ENCODE measurements around the gene SRRM1.
A peak's percentile ranks its signal among the peaks of the same experiment; 100 is the strongest.
"Not testable (repeated sequence)": the region's sequence is repeated elsewhere in the genome, so short reads cannot be mapped to it uniquely, and the experiment has no call there.

The SRRM1 gene

DNA sequence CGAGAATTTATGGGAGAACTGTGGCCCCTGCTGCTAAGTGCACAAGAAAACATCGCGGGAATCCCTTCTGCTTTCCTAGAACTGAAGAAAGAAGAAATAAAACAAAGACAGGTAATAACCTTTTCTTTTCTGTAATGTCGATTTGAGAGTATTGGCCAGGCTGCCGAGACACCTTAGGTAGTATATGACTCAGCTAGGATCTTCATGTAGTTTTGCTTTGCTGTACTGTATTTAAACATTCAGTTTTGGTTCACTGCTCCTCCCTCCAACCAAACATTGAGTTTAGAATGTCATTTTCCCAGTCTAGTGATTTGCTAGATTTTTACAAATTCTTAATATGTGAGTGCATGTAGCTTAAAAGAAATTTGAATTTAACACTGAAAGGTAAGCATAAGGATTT, 5.8 kb downstream of the SRRM1 start:
- no peak for DNase-seq

DNA sequence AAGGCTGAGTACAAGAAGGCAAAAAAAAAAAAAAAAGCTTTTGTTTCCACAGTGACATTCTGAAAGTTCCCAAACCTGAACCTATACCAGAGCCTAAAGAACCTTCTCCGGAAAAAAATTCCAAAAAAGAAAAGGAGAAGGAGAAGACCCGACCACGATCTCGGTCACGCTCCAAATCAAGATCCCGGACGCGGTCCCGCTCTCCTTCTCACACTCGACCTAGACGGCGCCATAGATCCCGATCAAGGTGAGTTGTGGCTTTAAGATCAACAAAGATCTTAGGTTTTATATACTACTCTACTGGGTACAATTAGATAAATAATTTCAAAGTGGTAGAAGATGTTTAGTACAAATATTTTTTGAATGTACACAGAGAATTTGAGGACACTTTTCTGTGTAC, 9.3 kb downstream of the SRRM1 start:
- no peak for DNase-seq

DNA sequence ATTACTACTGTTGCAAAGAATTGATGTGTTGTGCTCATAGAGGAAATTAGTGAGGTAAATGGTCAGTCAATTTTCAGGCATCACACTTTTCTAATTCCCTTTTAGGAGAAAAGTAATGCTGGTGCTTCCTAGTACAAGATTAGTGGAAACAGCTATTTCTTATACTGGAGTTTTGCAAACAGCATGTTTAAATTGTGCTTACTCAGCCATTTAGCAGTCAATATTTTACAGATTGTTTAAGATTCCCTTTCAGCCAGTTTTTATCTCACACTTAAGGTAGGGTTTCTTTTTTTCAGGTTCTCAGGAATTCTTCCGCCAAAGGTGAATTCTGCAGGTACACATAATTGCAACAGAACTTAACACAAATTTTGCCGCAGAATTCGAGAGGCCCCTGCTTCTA, 10.9 kb downstream of the SRRM1 start:
- DNase-seq: no peak

DNA sequence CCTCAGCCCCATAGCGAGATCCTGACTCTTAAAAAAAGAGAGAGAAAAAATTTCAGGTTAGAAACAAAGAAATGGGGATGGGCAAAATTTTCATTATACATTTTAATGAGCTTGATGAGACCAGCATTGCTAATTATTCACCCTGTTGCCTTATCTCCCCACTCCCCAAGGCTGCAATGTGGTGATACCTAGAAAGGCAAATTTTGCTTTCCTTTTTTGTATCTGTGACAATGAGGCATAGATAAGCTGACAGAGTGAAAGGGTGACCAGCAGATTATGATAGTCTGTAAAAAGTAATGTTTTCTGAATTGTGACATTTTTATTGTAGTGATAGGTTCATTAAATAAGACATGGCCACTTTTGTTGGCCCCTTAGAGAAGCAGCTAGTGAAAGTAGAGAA, 12.9 kb downstream of the SRRM1 start:
- no peak for DNase-seq

DNA sequence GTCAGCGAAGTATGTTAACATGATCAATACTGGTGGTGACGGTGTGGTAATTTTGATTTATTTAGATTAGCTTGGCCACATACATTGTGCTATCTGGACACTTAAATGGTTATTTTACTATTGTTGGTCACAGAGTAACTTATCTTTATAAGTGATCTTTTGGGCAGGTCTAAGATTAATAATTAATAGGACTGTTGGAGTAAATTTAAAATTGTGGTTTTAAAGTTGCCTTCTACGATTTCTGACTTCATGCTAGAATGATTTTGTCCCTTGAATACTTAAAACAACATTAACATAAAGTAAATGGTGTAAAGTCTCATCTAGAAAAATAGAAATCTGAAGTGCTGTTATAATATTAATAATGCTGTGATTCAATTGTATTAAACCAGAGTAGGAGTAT, 14.7 kb downstream of the SRRM1 start:
- no peak for DNase-seq

DNA sequence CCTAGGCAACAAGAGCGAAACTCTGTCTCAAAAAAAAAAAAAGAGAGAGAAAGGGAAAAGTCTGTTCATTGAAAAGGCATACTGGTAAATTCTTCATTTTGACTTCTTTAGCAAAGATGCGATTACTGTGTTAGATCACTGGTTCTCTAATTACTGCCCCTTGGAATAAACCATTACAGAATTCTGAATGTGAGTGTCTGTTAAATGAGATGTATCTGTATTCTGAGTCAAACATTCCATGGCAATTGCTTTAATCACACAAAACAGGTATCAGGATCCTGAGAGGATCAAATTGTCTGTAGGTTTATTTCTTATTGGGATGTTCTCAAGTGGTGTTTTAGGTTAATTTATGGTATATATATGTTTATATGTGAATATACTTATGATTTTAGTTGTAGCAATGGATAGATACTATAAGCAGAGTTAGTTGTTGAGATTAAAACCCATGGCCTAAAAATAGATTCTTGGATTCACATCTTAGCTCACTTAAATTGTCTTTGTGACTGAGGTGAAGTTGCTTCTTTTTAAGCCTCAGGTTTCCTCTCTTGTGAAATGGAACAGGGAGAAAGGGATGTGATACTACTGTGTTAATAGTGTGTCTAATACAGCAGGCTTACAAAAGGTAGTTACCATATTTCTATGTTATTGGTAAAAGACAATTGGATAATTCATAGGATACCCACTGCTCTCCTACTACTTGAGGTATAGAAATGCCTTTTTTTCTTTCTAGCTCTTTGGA, 16.2 kb downstream of the SRRM1 start:
- no peak for DNase-seq

DNA sequence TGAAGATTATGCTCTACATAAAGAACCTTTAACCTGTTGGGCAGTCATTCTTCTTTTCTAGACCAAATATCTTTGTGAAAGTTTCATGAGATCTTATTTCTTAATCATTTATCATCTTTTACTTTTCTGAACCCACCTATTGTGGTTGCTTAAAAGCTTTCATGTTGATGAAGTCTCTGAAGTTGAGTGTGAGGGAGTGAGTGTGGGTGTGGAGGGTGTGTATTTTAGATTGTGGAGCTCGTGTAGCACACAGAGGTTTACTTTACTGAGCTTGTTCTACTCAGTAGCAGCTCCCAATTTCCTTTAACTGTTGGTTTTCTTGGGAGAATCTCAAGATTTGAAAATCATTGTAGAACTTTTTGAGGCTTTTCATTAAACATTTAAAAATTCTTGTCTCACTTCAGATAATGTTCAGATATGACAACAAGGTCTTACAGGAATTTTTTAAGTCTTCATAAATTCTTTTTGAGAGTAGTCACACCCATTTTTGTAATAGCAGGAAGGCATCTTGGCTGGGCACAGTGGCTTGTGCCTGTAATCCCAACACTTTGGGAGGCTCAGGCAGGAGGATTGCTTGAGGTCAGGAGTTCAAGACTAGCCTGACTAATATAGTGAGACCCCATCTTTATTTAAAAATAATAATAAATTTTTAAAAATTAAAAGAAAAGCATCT, 17.0 kb downstream of the SRRM1 start:
- DNase-seq: no peak

DNA sequence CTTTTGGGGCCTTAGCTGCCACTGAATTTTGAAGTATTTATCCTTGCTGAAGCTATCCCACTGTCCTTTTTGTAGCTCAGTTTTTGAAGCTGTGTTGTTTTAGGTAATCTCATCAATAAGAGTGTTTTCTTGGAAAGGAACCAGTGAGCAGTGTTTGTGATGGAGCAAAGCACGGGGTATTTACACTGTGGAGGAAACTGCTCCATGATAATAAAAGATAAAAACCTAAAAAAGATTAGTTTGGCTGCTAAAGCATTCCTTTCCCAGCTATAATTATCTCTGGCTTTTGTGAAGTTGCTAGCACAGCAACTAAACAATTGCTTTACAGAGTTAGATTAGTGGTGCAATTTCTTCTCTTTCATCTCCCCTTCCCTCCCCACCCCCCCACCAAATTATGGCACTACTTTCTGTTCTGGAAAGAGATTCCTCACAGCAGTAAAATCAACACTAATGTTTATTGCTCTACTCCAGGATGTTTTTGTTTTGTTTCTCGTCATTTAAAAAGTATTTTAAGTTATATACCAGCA, 21.5 kb downstream of the SRRM1 start:
- no peak for DNase-seq

DNA sequence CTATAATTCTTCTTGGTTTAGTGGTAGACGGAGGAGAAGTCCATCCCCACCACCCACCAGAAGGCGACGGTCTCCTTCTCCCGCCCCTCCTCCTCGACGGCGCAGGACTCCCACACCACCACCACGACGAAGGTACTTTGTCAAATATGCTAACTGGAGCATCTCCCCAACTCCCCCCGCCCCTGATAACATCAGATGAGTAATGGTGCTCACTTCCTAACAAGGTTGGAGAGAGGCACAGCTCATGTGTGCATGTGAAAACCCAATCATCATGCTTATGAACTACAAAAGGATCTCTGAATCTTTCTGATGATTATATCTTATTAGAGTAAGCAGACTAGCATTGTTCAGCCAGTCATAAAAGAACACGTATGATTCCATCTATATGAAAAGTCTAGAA, 23.7 kb downstream of the SRRM1 start:
- DNase-seq: no peak

DNA sequence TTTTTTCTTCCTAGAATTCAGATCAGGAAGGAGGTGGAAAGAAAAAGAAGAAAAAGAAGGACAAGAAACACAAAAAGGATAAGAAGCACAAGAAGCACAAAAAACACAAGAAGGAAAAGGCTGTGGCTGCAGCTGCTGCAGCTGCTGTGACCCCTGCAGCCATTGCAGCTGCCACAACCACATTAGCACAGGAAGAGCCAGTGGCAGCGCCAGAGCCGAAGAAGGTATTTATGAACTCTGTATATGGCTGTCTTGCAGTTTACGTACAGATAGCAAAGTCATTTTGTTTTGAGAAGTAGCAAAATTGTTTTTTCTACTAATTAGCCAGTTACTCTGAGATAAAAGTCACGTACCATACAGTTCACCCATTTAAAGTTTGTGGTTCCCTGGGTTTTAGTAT, 28.3 kb downstream of the SRRM1 start:
- not testable (repeated sequence) for DNase-seq

DNA sequence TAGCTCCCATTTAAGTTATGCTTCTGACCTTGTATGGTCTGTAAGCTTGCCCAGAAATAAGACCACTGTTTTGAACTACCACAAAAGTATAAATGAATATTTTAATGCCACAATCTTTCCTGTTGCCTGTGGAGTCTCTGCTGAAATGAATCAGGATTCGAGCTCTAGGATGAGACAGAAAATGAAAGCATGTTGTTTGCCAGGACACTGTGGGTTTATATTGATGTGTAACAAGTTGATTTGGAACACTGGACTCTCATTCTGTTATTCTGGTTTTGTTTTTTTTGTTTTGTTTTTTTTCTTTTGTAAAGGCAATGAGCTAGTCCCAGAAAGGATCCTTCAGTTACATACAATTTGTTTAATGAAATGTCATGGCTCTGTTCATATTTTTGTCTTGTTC, 29.6 kb downstream of the SRRM1 start:
- DNase-seq: not testable (repeated sequence)

DNA sequence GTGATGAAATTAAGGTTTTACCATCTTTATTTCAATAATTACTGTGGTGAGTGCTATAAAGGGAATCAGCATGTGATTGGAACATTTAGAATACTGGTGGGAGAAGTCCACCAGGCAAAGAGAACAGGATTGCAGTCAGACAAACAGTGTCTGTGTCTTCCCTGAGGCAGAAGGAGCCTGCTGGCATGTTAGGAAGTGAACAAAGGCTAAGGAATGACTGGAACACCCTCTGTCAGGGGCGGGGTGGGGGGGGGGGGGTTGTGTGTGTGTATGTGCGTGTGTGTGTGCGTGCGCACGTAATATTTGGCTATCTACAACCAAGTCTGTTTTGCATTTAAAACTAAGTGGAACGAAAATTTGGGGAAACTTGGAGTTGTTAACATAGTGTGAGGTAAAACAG, 30.2 kb downstream of the SRRM1 start:
- DNase-seq: peak; percentile 16

DNA sequence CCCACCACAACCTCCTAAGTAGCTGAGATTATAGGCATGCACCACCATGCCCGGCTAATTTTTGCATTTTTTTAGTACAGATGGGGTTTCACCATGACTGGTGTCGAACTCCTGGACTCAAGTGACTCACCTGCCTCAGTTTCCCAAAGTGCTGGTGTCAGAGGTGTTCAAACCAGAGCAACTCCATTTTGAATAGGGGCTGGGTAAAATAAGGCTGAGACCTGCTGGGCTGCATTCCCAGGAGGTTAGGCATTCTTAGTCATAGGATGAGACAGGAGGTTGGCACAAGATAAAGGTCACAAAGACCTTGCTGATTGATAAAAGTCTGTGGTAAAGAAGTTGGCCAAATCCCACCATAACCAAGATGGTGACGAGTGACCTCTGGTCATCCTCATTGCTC, 35.3 kb downstream of the SRRM1 start:
- not testable (repeated sequence) for DNase-seq

DNA sequence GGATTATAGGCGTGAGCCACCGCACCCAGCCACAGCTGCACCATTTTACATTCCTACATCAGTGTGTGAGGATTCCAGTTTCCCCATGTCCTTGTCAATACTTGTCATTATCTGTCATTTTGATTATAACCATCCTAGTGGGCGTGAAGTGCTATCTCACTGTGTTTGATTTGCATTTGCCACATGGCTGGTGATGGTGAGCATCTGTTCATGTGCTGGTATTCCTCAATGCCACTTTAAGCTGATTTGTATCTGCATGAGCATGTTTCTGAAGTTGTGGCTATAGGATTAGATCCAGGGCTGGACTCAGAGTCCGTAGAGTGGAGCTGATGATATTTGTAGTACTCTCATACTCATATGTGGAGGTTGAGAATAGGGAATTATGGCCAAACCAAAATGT, 36.6 kb downstream of the SRRM1 start:
- DNase-seq: no peak

DNA sequence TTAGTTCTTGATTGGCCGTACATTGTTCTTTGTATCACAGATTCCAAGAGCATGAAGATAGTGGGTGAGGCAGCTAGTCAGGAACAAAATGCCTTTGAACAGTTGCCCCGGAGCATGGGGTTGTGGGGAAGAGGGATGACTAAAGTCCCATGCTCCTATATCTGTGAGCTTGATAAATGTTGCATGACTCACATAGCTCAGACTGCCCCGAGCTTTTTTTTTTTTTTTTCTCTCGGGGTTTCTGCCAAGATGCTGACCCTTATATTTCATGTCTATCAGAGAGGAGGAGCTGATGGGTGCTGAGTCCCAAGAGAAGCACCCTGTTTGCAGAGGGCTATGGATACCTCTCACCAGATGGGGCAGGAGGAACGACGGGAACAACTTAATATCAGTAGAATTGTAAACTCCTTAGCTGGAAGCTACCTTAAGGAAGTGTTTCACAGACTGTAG, 40.6 kb downstream of the SRRM1 start:
- peak; percentile 95 for DNase-seq

DNA sequence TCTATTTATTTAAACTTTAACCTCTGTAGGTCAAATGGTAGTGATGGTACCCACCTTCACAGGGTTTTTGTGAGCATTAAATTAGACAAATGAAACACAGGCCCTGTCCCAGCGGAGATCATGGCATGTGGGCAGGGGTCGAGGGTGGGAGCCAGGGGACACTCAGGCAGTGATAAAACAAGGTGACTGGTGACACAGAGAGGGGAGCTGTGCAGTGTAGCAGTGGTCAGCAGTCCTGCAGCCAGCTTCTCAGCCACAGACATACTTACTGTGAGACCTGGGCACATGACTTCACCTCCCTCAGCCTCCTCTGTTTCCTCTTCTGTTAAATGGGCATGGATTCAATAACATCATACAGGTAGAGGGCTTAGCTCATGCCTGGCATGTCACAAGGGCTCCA, 44.9 kb downstream of the SRRM1 start:
- no peak for DNase-seq

DNA sequence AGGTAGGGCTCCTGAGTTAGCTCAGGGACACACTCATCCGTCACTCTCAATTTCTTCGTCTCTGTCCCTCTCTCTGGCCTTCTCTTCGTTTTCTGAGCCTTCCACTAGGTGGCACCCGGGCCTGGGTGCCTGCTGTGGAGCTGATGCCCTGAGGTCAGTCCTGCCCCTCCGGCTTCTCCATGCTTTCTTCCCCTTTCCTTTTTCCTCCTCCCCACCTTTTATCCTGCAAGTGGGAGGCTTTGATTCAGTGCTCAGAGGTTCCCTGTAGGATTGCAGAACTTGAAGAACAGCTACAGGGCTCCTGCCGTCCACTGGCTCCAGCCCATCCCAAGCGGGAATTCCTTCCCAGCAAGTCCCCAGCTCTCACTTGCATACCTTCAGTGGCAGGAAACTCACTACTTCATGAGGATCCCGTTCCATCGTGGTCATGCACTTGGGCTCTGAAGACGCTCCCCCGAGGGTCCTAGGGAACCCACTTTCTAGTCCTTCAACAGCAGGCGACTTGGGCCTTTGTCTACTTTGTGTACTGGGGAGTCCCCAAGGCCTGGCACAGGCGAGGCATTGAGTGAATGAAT, 45.6 kb downstream of the SRRM1 start:
- peak; percentile 65 for DNase-seq

DNA sequence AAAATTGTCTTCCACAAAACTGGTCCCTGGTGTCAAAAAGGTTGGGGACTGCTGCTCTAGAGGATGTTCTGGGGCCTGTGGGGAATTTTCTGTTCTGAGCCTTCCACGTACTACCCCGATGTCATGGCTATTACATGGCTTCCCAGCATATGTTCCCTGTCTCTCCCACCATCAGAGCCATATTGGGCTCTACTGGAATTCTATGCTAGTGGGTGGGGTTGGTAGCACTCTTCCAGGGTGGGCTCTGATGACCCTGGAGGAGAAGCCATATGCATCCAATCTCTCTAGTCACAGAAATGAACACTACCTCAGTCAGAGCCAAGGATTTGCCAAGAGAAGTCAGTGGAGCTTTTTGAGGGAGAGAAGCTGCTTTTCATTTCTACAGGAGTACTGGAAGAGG, 47.9 kb downstream of the SRRM1 start:
- DNase-seq: no peak

DNA sequence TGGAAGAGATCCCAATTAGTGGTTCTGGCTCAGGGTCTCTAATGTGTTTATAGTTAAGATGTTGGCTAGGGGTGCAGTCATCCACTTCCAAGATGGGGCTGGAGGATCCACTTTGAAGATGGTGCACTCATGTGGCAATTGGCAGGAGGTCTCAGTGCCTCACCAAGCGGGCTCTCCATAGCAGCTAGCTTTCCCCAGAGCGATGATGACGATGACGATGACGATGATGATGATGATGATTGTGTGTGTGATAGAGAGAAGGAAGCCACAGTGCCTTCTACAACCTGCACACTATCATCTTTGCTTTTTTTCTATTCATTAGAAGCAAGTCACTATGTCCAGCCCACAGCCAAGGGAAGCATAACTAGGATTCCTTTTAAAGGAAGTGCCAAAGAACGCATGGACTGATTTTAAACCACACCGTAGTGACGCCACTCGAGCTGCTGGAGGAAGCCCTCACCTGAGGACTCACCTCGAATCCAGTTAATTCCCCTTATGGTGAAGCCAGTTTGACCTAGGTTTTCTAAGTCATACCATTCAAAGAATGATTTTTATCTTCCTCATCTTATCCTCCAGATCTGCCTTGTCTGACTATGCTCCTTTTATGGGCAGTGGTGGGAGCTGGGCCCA, 49.4 kb downstream of the SRRM1 start:
- DNase-seq: no peak

DNA sequence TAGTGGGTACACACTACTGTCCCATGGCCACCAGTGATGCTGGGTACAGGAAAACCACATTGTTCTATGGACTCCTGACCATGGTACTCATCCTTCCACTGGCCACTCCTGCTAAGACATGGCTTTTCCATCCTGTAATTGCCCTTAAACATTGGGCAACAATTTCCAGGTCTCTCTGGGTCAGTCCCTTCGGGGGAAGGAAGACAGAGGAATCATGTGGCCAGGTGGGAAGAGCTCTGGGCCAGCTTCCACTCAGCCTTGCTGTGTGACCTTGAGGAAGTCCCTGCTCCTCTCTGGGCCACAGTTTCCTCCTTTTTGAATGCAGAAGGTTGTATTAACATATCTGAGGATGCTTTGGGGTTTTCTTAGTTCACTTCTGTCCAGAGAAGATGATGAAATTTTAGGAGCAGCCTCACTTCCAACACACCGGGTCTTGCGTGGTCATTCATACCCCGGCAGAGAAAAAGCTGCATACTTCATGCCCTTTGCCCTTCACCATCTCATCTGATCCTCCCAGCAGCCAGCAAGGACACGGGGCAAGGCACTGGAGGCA, 50.8 kb downstream of the SRRM1 start:
- no peak for DNase-seq

DNA sequence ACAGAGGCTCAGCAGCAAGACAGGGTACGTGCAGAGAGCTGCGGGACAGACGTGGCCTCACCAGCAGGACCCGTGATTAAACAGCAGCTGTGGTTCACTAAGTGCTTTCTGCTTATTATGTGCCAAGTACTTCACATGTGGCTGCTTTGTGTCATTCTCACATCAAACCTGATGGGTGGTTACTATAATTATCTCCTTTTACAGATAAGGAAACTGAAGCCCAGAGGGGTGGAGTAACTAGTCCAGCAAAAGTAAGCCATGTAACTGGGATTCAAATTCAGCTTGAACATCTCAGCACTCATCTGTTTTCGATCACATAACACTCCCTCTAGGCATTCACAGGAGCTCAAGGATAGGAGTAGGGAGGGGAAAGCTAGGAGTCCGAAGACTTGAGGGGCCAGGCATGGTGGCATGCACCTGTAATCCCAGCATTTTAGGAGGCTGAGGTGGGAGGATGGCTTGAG, 51.3 kb downstream of the SRRM1 start:
- peak; percentile 64 for DNase-seq

DNA sequence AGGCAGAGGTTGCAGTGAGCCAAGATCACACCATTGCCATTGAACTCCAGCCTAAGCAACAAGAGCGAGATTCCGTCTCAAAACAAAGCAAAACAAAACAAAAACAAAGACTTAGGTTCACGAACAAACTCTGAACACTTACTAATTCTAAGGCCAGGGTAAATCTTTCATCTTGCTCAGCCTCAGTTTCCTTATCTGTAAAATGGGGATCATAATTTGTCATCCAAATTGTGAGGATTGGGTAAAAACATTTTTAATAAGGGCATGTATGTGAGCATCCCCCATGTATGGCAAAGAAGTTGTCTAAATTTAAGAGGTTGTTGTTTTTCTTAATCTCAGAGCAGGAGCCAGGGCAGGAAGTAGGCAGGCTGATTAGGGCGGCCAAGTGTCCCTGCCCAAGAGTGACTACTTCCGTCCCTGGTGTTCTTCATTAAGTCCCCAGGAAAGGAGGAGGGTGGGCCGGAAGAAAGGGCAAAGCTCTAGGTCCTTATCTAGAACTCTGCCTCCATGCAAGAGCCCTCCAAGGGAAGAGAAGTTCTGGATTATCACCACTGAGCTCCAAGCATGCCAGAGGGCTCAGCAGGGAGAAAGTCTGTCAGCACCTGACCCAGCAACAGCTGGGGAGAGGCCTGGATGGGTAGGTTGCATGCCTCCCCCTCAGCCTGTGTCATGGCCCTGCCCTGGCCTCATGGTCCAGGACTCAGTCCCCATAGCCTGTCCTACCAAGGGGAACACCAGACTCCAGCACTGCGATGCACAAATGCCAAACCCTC, 52.3 kb downstream of the SRRM1 start:
- DNase-seq: no peak
